Sigmoid colon (tissue), 4 donors: ENCODE measurements around the gene CCDC85A.

Source experiments
- CTCF ChIP-seq, 4 experiments: fragments of 450-650 bp in 3 of 4; fragments of 200-600 bp in 1 of 4; IDR thresholded peaks; one replicate each; pipeline ENCODE4 v1.5.1; 2016 to 2019; ENCODE audit warnings: antibody characterized with exemption in 4 of 4, mild to moderate bottlenecking in 3 of 4, moderate library complexity in 2 of 4
- EP300 ChIP-seq, 4 donors: sonication (generic); formaldehyde crosslinking; IDR thresholded peaks; one replicate each; pipeline ENCODE4 v1.6.1; 2017; ENCODE audit warnings: antibody characterized with exemption in 4 of 4
- POLR2A ChIP-seq, 2 donors: fragments of 450-650 bp; IDR thresholded peaks; one replicate each; pipeline ENCODE4 v1.6.1; 2016; ENCODE audit warnings: antibody characterized with exemption in 2 of 2, mild to moderate bottlenecking in 2 of 2, moderate library complexity in 2 of 2
- POLR2AphosphoS5 ChIP-seq, 4 donors: sonication (generic); formaldehyde crosslinking; IDR thresholded peaks; one replicate each; pipeline ENCODE4 v1.6.1; 2017; ENCODE audit warnings: antibody characterized with exemption in 4 of 4

- no peak for TF ChIP-seq CTCF (IDR thresholded peaks at IDR 0.05)
- no peak for TF ChIP-seq POLR2A (IDR thresholded peaks at IDR 0.05)
- TF ChIP-seq EP300 (IDR thresholded peaks at IDR 0.05): no peak
- no peak for TF ChIP-seq POLR2AphosphoS5 (IDR thresholded peaks at IDR 0.05)
These were observed 202.9 kb downstream of the CCDC85A start for GRCh38 chr2:56386657-56387056.
